PC-9 (cell line): ENCODE results near the gene GRAMD2A. TPM values are rescaled to one million over a fixed set of nuclear protein-coding genes. Genes with fewer than 3 reads are reported as not detected.
A peak's percentile ranks its signal among the peaks of the same experiment; 100 is the strongest.

ENCODE experiments used
- Bru-seq: library from RNA; stranded (reverse); fragments of 400-500 nt; gene quantifications from one replicate; lab custom pipeline; 2021; lab: Mats Ljungman, UMichigan
- BruChase-seq, 2 experiments: library from RNA; stranded (reverse); fragments of 400-500 nt; gene quantifications; one replicate each; lab custom pipeline; 2021; lab: Mats Ljungman, UMichigan
- BruUV-seq: library from RNA; stranded (reverse); fragments of 400-500 nt; replicated peaks from 2 replicates; lab custom pipeline; 2021; lab: Mats Ljungman, UMichigan
- CTCF ChIA-PET: fragments of 300-600 bp; sonication (Branson Sonifier 250); formaldehyde crosslinking; loops from one replicate; lab custom pipeline; 2022; ENCODE audit warnings: antibody characterized with exemption; lab: Charles Lee
- POLR2A ChIA-PET: fragments of 300-600 bp; sonication (Branson Sonifier 250); formaldehyde crosslinking; loops from one replicate; lab custom pipeline; 2022; ENCODE audit warnings: antibody characterized with exemption; ENCODE audit not compliant: unreplicated experiment; lab: Charles Lee
- DNase-seq, 2 experiments: peaks; one replicate each; pipeline versions ENCODE4 v3.0.0 to v3.0.0-alpha.2; 2015 to 2022; ENCODE audit warnings: mixed read lengths in 1 of 2
- H2AFZ ChIP-seq: fragments of 200-600 bp; sonication (generic); 2 replicates; pipeline ENCODE4 v1.8.1; 2017; ENCODE audit warnings: antibody characterized with exemption
- H3F3A ChIP-seq: fragments of 200-600 bp; sonication (generic); 2 replicates; pipeline ENCODE4 v1.8.1; 2017; ENCODE audit warnings: antibody characterized with exemption, mild to moderate bottlenecking, low read depth; ENCODE audit not compliant: insufficient read depth
- H3K27ac ChIP-seq: fragments of 200-600 bp; sonication (generic); 2 replicates; pipeline ENCODE4 v1.6.1; 2016; ENCODE audit warnings: mixed run types
- H3K27me3 ChIP-seq: fragments of 200-600 bp; sonication (generic); 2 replicates; pipeline ENCODE4 v1.6.1; 2016; ENCODE audit warnings: low read depth, mixed run types; ENCODE audit not compliant: insufficient read depth
- H3K36me3 ChIP-seq: fragments of 200-600 bp; sonication (generic); 2 replicates; pipeline ENCODE4 v1.6.1; 2016; ENCODE audit warnings: low read depth, mixed run types
- H3K4me1 ChIP-seq: fragments of 200-600 bp; sonication (generic); replicated peaks from 2 replicates; pipeline ENCODE4 v1.6.1; 2016; ENCODE audit warnings: mixed run types; ENCODE audit not compliant: insufficient read depth
- H3K4me2 ChIP-seq: fragments of 200-600 bp; sonication (generic); 2 replicates; pipeline ENCODE4 v1.6.1; 2017; ENCODE audit warnings: mixed run types
- H3K4me3 ChIP-seq: fragments of 200-600 bp; sonication (generic); 2 replicates; pipeline ENCODE4 v1.6.1; 2016; ENCODE audit warnings: mixed run types
- H3K79me2 ChIP-seq: fragments of 200-600 bp; sonication (generic); 2 replicates; pipeline ENCODE4 v1.6.1; 2017; ENCODE audit warnings: low read depth, mixed run types
- H3K9me2 ChIP-seq: fragments of 200-600 bp; sonication (generic); 2 replicates; pipeline ENCODE4 v1.8.1; 2017; ENCODE audit warnings: mild to moderate bottlenecking; ENCODE audit not compliant: insufficient read depth
- H3K9me3 ChIP-seq: fragments of 200-600 bp; sonication (generic); 2 replicates; pipeline ENCODE4 v1.8.1; 2016; ENCODE audit warnings: low read depth; ENCODE audit not compliant: insufficient read depth
- H4K20me1 ChIP-seq: fragments of 200-600 bp; sonication (generic); 2 replicates; pipeline ENCODE4 v1.8.1; 2017; ENCODE audit not compliant: insufficient read depth
- CTCF ChIP-seq: fragments of 200-600 bp; sonication (generic); conservative IDR thresholded peaks from 2 replicates; pipeline ENCODE4 v1.6.1; 2017; ENCODE audit warnings: mixed run types, antibody characterized with exemption, mild to moderate bottlenecking, moderate library complexity
- EZH2 ChIP-seq: fragments of 200-600 bp; sonication (generic); IDR thresholded peaks from 2 replicates; pipeline ENCODE4 v1.8.0; 2017; ENCODE audit warnings: antibody characterized with exemption, low read depth
- intact Hi-C: fragments of 100-400 bp; cut with micrococcal nuclease; formaldehyde crosslinking; loops from one replicate; pipeline ENCODE4 v1.10.0; 2022; ENCODE audit not compliant: unreplicated experiment
- long read RNA-seq: library from polyadenylated mRNA; stranded (forward); transcript quantifications from one replicate; pipeline ENCODE4 v2.0.0, GENCODE V29; 2022
- total RNA-seq: library from RNA; stranded (reverse); gene quantifications from 2 replicates; pipeline ENCODE4 v1.2.3, GENCODE V29; 2021

The GRAMD2A gene
- 48.5 and 60.2 TPM in 2 replicates for total RNA-seq
- percentile 47 among the genes with signal in this experiment for Bru-seq, nascent RNA
- percentile 63 among the genes with signal in this experiment for BruChase-seq, experiment 1, labeled RNA remaining after a 2-hour chase
- percentile 66 among the genes with signal in this experiment for BruChase-seq, experiment 2, labeled RNA remaining after a 6-hour chase
- long read RNA-seq, transcript GRAMD2A-201 (12 exons, 3,281 nt) = major isoform, 7 of 73 reads
- long read RNA-seq, partial matches to known transcripts = 18 of 73 reads
- long read RNA-seq, other reads (novel, unspliced or antisense) = 45 of 73 reads

GRCh38 chr15:72197460-72198355, at the start of gene GRAMD2A:
GRAMD2A (minus strand) TSS chr15:72197787.
- no peak within 1 kb of the TSS for H3K27ac ChIP-seq
- TF ChIP-seq EZH2 = no peak
- no peak for TF ChIP-seq CTCF
- BruUV-seq = no TSS peak
- H3K79me2 ChIP-seq = 0 out of 2 replicates have a peak, but pooled peaks cover 1% of the 10 kb centered on the region
- H2AFZ ChIP-seq = no peak within 1 kb of the TSS
- H3K4me1 ChIP-seq = peaks cover 10% of the 10 kb centered on the region
- POLR2A ChIA-PET = interaction anchor here (0.6 to 1.0 kb wide), 2 partner anchors 29 to 750 kb away, joined by 3 to 6 read pairs; no protein-coding TSS in a partner anchor
- H3K4me2 ChIP-seq = no peak within 1 kb of the TSS
- peaks cover 27% of the 10 kb centered on the region for H4K20me1 ChIP-seq
- peaks cover 34% of the 10 kb centered on the region for H3K36me3 ChIP-seq
- DNase-seq = peak in 1 of 2 experiments; percentile 52
- no peaks in the 10 kb centered on the region for H3K9me3 ChIP-seq
- intact Hi-C loops = loop anchor here (2.0 kb wide), 1 partner anchor 75 kb away; the partner anchor contains the start of gene PARP6
- no peak within 1 kb of the TSS for H3K4me3 ChIP-seq
- peaks cover 73% of the 10 kb centered on the region for H3F3A ChIP-seq
- CTCF ChIA-PET = interaction anchor here (0.6 to 1.4 kb wide), 4 partner anchors 29 to 817 kb away, joined by 3 to 15 read pairs (median 4); no protein-coding TSS in a partner anchor
- no peaks in the 10 kb centered on the region for H3K27me3 ChIP-seq
- no peaks in the 10 kb centered on the region for H3K9me2 ChIP-seq

DNA sequence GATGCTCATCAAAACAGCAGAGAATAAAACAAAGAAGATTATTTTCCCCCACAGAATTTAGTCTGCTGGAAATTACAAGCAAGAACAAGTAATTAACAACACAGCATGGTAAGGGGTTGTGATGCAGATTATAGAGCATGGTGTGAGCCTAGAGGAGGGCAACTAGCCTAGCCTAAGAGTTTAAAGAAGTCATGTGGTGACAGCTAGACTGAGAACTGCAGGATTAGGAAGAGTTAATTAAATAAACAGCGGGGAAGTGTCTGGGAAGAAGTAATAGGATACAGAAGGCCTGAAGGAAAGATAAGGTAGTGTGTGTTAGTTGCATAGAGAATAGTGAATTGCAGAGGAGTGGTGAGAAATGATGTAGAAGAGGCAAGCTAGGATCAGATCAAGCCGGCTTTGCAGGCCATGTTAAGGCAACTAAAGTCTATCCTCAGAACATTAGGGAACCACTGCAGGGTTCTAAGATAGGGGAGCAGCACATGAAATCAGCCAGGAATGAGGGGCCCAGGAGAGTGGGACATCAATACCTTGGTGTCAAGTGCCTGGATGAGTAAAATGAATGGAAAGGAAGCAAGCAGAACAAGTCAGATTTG, 45.3 kb upstream of the GRAMD2A start:
- TF ChIP-seq EZH2 = no peak
- no peak for TF ChIP-seq CTCF
- intact Hi-C loops = no loop called here
- ChIA-PET POLR2A (interaction anchor here (0.6 kb wide), 1 partner anchor 75 kb away, joined by 3 read pairs; no protein-coding TSS in a partner anchor), CTCF (no interaction called here)
- no peaks in the 10 kb centered on the region for H3K9me2 ChIP-seq
- H3K4me2 ChIP-seq = no peak overlapping the region
- H2AFZ ChIP-seq = no peak overlapping the region
- H3F3A ChIP-seq = peaks cover 21% of the 10 kb centered on the region
- H3K36me3 ChIP-seq = peaks cover 12% of the 10 kb centered on the region; the same call in 1 of the 2 replicates
- H3K27ac ChIP-seq = no peak overlapping the region
- no peaks in the 10 kb centered on the region for H3K79me2 ChIP-seq
- H3K27me3 ChIP-seq = no peaks in the 10 kb centered on the region
- no peaks in the 10 kb centered on the region for H4K20me1 ChIP-seq
- BruUV-seq = no TSS peak
- no peak for DNase-seq
- no peak overlapping the region for H3K4me3 ChIP-seq
- H3K4me1 ChIP-seq = peaks cover 14% of the 10 kb centered on the region
- H3K9me3 ChIP-seq = no peaks in the 10 kb centered on the region

DNA sequence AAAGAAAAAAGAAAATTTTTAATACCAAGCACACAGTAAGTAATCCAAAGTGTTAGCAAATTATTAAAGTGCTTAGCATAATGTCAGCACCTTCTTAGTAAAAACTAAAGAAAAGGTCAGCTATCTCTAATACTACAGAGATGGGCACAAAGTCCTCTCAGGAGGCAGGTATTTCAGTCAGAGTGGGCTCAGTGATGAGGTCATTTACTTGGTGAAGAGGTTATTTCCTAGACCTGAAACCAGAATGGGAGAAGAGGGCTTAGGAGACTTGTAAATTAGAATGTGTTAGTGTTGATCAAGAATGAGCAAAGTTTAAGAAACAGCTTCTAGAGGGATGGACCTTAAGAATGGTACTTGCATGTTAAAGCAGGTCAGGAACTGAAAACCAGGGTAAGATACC, 42.1 kb upstream of the GRAMD2A start:
- intact Hi-C loops = no loop called here
- TF ChIP-seq EZH2 = no peak
- peaks cover 27% of the 10 kb centered on the region for H3K79me2 ChIP-seq
- H3K36me3 ChIP-seq = peaks cover 11% of the 10 kb centered on the region; the same call in 1 of the 2 replicates
- H4K20me1 ChIP-seq = no peaks in the 10 kb centered on the region
- H2AFZ ChIP-seq = no peak overlapping the region
- H3K27ac ChIP-seq = peak overlapping the region; percentile 32; the same call in 1 of the 2 replicates
- ChIA-PET POLR2A (interaction anchor here (0.5 to 0.6 kb wide), 2 partner anchors 9 to 447 kb away, joined by 3 to 10 read pairs; partner anchors contain the start of gene PKM), CTCF (no interaction called here)
- H3K9me2 ChIP-seq = no peaks in the 10 kb centered on the region
- no peaks in the 10 kb centered on the region for H3K27me3 ChIP-seq
- H3K4me1 ChIP-seq = peaks cover 39% of the 10 kb centered on the region
- H3K9me3 ChIP-seq = no peaks in the 10 kb centered on the region
- H3K4me3 ChIP-seq = no peak overlapping the region
- H3K4me2 ChIP-seq = no peak overlapping the region
- peaks cover 34% of the 10 kb centered on the region for H3F3A ChIP-seq
- no TSS peak for BruUV-seq
- no peak for DNase-seq
